Measurements from ENCODE around the gene ANKRD36C.
"Not testable (repeated sequence)": the region's sequence is repeated elsewhere in the genome, so short reads cannot be mapped to it uniquely, and the experiment has no call there.

ANKRD36C gene

DNA sequence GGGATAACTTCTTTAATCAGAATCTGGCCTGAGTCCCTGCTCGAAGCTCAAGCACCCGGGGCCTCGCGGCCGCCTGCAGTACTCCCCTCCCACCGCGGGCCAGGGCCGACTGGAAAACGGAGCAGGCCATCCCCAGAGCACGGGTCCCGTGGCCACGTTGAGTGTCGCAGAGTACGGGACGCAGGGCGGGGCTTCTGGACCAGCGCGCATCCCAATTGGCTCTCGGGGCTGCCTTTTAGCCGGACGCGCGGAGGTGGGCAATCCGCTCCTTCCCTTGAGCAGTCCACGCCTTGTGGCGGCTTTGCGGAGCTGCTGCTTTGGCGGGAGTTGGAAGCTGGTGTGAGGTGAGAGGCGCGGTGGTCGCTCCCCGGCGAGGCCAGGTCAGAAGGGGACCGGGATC is 202.2 kb downstream of the ANKRD36C start:
- in situ Hi-C loops (cut with HindIII; ENCODE audit: low pct_ligation_motif_present, low sequenced_read_pairs); H3K4me3 ChIP-seq (ENCODE audit: low read depth, low read length); H3K27ac ChIP-seq; H3K27me3 ChIP-seq (replicated peaks); DNase-seq; H3K36me3 ChIP-seq (replicated peaks): not testable (repeated sequence)

DNA sequence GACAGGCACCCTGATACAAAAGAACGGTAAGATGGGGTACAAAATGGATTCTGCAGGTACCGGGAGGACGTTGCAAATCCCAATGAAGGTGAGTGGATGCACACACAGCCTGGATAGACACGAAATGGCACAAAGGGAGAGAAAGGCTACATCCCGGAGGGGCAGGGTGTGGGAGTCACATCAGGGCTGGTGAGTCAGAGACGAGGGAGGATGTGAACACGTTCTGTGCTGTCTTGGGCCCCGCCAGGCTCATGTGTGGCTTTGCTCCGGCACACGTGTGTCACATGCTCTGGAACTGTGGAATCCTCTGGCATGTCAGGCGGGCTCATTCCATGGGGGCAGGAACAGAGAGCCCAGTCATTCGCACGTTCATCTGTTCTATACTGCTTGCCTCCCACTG is 203.0 kb downstream of the ANKRD36C start:
- DNase-seq; in situ Hi-C loops (cut with HindIII; ENCODE audit: low pct_ligation_motif_present, low sequenced_read_pairs); H3K36me3 ChIP-seq (replicated peaks); H3K27ac ChIP-seq; H3K4me3 ChIP-seq (ENCODE audit: low read depth, low read length); H3K27me3 ChIP-seq (replicated peaks): not testable (repeated sequence)
